Right lung (tissue), 5 donors: ENCODE data around the gene BMP2K. TPM values are rescaled to one million over a fixed set of nuclear protein-coding genes. Genes with fewer than 3 reads are reported as not detected.

Experiments used
- DNase-seq, 2 donors: peaks; one replicate each; pipeline ENCODE4 v3.0.0-alpha.2; 2013
- polyA plus RNA-seq, 5 donors: library from polyadenylated mRNA; unstranded; fragments of 120-200 nt; gene quantifications; one replicate each; pipeline versions ENCODE4 v1.2.1 to v1.2.3, GENCODE V29; 2013; ENCODE audit warnings: inconsistent platforms in 1 of 5, low replicate concordance in 1 of 5; ENCODE audit not compliant: insufficient read length in 5 of 5, insufficient read depth in 1 of 5

The BMP2K gene
- polyA plus RNA-seq, 5 donors = 15.7 to 35.5 (median 28.8) TPM

GRCh38 chr4:78930016-78930629, 154.0 kb downstream of the BMP2K start:
- DNase-seq = no peak

- no peak for DNase-seq
Measured at GRCh38 chr4:78936989-78937388, 160.8 kb downstream of the BMP2K start.

- no peak for DNase-seq
Measured at GRCh38 chr4:78937837-78938236, 161.7 kb downstream of the BMP2K start.

GRCh38 chr4:78938474-78938867, 162.3 kb downstream of the BMP2K start:
- peak; percentile 6 to 15 for DNase-seq

GRCh38 chr4:78938868-78939666, 162.9 kb downstream of the BMP2K start, which contains the start of gene PAQR3:
Gene PAQR3 (minus strand): TSS chr4:78939438. CDS start chr4:78939224, 214 bp downstream.
- DNase-seq = peak; percentile 83 to 87

GRCh38 chr4:78939667-78940008, 163.5 kb downstream of the BMP2K start:
- DNase-seq = no peak

- DNase-seq = no peak
Measured at GRCh38 chr4:78940752-78941151, 164.6 kb downstream of the BMP2K start.

- DNase-seq = no peak
Measured at GRCh38 chr4:78944381-78944780, 168.2 kb downstream of the BMP2K start.

- DNase-seq = no peak
Measured at GRCh38 chr4:78945651-78946179, 169.6 kb downstream of the BMP2K start.

- no peak for DNase-seq
Measured at GRCh38 chr4:78949735-78950134, 173.6 kb downstream of the BMP2K start.

- peak; percentile 23 to 30 for DNase-seq
Measured at GRCh38 chr4:78951862-78952472, 175.8 kb downstream of the BMP2K start.

GRCh38 chr4:78953231-78953630, 177.1 kb downstream of the BMP2K start:
- DNase-seq = no peak

GRCh38 chr4:78953769-78954666, 177.9 kb downstream of the BMP2K start:
- peak in 1 of 2 donors; percentile 13 for DNase-seq

GRCh38 chr4:78956975-78957374, 180.8 kb downstream of the BMP2K start:
- DNase-seq = no peak

- DNase-seq = no peak
Measured at GRCh38 chr4:78960926-78961325, 184.8 kb downstream of the BMP2K start.

Other genes starting within 250 kb of the BMP2K start
- 100 to 1,000 TPM in 4 of 5 donors, 10 to 100 TPM in 1; 64.9 to 162 (median 117) TPM for gene ANXA3, start 224.6 kb upstream of the BMP2K start, polyA plus RNA-seq
- gene PAQR3, start 163.1 kb downstream of the BMP2K start, polyA plus RNA-seq = 10 to 100 TPM; 12.8 to 20.0 (median 17.8) TPM